HG02973 (cell line): Measurements from ENCODE around the gene SWI5.

Source experiments
- ATAC-seq: cut with Tn5 transposase; IDR thresholded peaks from one replicate; pipeline ENCODE4 v1.9.1; 2021; ENCODE audit warnings: moderate library complexity; ENCODE audit not compliant: unreplicated experiment

SWI5 gene

DNA sequence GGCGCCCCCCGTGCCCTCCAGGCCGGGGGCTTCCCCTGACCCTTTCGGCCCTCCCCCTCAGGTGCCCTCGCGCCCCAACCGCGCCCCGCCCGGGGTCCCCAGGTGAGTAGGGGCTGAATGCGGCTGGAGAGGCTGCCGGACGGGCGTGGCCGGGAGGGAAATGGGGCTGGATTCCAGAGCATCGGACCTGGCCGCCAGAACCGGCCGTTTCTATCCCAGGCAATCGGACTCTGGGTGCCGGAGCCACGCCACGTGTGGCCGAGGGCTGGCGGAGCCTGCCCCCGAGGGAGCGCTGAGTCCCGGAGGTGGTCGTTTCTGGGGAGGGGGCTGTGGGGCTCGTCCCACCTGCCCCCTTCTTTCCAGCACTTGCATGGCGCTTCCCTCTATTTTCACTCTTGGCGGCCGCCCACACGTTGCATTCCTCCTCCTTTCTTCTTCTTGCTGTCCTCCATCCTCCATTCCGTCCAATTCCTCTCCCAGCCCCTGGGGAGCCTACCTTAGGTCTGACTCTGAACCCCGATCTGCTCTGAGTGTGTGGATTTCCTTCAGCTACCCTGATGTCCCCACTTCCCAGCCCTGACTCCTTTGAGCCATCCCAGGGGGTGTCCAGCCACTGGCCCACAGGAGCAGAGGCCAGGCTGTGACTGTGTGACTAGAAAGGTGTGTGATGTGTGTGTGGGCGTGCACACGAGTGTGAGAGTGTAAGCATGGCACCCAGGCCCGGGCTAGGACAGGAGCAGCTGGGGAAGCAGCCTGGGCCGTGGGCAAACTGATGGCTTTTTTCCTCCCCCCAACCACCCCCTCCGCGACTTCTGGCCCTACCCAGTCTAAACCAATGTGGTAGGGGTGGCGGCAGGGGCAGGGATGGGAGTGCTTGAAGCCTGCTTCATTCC is 25.0 kb upstream of the SWI5 start:
- no peak for ATAC-seq

DNA sequence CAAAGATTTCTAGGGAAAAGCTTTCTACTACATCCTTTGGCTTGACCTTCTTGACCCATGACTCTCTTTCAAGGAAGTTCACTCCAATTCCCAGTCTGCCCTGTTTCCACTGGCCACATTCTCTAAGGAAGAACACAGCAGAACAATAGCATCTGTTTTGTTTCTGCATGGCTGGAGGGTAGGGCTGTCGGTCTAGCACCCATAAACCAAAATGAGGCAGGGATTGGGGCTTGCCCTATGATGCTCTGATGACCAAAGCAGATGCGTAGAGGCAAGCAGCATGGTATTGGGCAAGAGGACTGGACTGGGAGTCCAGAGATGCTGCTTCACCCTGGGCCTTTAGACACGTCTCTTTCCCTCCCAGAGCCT is 24.4 kb upstream of the SWI5 start:
- ATAC-seq: no peak

DNA sequence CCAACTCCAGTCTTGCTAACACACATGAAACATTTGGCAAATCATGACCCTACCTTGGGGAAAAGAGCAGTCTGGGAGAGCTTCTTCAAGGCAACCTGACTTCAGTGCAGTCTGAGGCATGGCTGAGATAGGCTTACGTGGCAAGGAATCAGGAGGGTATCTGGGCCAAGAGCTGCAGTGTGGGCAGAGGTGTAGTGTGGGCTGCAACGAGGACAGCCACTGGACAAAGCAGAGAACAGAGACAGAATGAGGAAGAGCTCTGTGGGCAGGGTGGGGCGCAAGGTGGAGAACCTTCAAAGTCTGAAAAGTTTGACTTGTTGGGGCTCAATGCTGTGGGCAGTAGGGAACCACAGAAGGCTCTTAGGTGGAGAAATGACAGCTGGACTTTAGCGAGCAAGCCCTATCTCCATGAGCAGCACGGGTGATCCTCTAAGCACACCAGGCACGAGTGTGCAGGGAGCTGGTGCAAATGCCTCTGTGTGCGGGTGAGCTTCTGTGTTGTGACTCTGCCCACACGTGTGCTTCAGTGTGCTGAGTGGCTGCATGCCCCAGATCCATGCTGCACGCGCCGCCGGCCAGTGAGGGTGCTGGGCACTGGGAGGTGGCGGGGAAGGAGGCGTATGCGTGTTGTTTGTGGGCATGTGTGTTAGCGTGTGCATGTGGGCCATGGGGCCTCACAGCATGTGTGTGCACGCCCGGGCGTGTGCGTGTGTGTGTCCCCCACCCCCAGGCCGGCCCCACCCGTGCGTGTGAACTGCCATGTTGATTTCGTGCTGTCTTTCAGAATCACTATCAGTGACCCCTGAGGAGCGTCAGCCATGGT is 23.5 kb upstream of the SWI5 start:
- no peak for ATAC-seq

DNA sequence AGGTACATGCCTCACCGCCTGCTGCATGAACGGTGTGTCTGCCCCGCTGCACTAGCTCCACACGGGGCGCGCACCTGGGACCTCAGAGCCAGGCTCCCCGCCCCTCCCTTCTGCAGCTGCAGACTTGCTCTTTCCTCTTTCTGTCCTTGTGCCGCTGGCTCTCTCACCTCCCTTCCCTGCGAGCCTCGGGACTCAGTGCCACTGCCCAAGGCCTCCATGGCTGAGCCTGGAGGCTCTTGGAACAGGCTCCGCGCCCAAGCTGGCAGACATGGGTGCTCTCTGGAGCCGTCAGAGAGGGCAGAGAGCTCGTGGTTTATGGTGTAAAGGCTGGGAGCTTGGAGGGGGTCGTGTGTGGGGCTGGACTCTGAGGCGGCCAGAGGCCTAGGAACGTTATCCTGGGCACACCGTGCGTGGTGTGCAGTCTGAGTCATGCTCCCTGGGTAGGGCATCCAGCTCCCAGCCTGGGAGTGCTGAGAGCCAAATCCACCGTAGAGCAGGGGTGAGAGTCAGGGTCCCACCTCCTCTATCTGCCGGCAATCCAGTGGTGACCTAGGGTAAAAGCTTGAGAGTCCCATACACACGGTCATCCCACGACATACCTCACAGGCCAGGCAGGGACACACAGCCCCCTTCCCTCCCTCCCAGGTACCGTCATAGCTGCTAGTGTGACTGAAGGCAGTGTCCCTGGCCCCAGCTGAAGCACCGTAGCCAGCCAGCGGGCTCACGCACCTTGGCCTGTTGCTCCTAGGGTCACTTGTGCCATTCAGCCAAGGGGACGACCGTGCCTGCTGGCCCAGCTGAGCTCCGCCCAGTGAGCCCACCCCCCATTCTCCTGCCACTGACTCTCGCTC is 22.7 kb upstream of the SWI5 start:
- no peak for ATAC-seq

DNA sequence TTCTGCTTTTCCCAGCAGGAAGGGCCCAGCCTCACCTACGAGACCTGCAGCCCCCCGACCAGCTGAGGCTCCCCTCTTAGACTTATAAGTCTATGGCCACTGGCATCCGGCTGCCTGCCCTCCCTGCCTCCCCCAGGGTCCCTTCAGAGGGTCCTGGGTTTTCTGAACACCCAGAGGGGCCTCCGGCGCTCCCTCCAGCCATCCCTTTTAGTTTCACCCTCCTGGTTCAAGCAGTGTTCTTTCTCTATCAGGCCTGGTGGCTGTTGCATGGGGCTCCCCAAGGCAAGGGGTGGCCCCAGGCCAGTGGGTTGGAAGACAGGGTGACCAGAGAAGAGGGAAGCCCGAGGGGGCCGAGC is 22.1 kb upstream of the SWI5 start:
- no peak for ATAC-seq

DNA sequence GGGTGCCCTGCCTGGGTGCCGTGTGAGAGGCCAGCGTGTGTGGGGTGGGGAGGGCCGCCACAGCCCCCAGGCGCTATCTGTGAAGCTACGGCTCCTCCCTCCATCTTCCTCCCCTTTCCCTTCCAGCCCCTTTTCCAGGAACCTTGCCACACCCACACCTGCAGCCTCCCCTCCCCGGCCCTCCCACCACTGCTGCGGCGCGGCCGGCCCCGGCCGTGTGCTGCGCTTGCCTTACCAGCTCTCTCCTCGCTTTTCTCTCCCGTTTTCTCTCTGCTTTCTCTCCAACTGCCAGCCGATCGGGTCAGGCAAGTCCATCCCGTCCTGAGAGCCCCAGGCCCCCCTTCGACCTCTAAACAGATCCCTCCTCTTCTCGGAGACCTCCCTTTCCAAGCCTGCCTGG is 21.7 kb upstream of the SWI5 start:
- no peak for ATAC-seq

DNA sequence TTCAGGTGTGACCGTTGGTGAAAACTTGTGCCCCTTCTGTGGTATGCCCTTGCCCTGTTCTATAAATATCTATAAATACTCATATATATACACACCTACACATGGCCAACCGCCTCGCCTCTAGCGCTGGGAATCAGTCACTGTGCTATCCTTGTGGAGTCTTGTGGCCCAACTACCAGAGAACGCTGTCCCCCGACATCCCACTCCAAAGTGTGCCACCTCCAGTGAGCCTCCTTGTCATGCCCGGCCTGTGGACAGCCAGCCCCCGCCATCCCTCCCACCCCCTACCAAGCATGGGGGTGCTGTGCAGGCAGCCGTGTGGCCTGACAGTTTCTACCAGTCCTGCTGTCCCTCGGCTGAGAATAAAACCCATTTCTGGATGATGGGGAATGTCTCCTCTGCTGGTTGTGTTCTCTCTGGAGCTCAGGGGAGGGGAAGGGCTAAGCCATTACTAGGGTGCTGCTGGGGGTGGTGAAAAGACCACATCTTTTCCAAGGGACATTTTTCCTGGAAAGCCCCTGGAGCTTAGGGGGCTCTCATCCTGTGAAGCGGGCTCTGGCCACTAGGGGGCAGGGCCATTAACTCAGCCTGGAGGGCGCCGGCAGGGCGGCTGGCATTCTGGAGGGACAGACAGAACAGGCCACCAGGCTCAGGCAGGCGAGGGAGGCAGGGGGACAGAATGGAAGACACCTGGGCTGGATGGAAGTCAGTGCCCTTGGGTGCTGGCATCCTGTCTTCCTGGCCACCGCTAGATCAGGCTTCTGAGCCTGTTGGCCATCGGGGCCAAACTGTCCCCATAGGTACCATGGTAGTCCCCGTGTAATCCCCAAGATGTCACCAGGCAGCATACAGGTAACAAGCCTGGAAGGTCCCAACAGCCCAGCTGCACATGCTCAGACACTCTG is 21.0 kb upstream of the SWI5 start:
- ATAC-seq: no peak

DNA sequence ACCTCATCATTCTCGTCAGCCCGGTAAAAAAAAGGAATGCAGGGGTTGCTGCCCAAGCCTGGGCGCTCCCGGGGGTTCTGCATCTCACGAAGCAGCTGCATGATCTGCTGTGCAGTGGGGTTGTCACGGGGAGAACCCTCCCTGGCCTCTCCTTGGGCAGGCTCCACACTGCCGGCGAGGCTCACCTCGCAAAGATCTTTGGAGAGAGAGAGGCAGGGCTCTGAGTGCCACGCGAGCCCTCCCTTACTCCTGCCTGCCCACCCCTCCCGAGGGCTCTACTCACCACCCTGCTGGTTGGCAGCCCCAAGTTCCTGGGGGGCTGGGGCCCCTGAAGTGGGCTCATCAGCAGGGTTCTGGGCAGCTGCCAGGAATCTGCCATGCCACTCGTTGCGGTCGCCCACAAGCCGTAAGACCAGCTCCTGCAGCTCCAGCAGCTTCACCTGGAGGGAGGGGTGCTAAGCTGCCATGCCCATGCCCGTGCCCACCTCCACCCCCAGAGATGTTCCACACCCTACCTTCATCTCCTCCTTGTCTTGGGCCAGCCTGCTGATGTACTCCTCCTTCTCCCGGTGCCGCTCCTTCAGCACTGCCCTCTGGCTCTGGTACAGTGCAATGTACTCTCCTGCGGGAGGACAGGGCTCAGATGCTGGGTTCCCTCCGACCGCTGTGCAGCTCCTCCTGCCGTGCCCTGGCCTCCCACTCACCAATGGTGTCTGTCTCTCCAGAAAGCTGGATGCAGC is 18.8 kb upstream of the SWI5 start:
- ATAC-seq: no peak

DNA sequence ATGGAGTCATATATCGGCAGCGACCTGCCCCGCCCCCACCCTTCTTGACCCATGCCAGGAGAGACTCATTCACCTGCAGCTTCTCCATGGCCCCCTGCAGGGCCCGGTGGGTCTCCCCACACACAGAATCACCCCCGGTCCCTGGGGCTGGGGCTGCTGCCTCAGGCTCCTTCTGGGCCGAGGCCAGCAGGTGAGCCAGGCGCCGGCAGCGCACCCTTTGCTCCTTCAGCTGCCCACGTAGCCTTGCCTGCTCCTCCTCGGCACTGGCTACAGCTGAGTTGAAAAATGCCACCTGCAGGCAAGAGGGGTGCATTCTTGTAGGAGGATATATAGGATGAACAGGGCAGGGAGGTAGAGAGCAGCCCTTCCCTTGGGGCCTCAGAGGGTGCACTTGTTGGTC is 18.2 kb upstream of the SWI5 start:
- no peak for ATAC-seq

DNA sequence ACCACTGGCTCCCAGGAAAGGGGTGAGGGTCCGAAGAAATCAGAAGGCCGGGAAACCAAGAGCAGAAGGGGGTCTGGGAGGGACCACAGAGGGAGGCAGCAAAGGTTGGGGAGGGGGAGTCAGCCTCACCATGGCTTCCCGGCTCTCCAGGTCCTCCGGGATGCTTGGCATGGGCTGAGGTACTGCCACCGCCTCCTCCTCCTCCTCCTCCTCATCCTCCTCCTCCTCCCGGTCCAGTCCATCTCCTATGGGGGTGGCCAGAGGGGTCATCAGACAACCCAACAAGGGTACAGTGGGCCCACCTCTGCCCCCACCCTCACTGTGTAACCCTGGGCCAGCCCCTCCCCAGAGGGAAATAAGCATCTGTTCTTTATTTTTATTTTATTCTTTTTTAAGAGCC is 17.8 kb upstream of the SWI5 start:
- ATAC-seq: no peak

DNA sequence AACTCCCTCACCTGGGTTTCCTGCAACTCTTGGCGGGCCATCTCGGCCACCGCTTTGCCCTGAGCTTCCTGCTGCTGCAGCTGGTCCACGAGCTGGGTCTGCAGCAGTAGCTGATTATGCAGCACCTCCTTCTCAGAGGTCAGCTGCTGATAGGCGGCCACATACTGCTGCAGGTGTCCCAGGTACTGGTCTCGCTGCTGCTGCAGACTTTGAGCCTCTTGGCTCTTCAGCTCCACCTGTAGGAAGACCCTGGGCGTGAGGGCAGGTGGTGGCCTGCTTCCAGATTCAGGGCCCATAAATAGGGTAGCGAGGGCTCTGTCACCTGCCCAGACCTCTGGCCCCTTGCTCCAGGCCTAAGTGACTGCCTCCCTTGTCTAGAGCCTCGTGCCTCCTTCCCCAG is 16.9 kb upstream of the SWI5 start:
- no peak for ATAC-seq

DNA sequence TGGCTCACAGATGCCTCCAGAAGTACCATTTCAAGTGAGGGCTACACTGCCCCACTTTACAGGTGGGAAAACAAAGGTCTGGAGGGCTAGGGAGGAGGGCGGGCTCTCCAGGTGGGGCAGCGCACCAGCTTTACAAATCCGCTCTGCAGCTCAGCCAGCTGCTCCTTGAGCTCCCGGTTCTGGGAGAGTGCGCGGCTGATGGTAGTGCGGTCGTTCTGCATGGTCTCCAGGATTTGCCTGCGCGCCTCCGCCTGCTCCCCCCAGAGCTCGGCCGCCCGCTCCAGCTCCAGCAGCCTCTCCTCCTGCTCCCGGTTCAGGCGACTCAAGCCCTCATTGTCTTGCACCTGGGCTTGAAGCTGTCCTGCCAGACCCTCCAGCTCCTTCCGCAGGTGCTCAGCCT is 15.7 kb upstream of the SWI5 start:
- ATAC-seq: no peak

DNA sequence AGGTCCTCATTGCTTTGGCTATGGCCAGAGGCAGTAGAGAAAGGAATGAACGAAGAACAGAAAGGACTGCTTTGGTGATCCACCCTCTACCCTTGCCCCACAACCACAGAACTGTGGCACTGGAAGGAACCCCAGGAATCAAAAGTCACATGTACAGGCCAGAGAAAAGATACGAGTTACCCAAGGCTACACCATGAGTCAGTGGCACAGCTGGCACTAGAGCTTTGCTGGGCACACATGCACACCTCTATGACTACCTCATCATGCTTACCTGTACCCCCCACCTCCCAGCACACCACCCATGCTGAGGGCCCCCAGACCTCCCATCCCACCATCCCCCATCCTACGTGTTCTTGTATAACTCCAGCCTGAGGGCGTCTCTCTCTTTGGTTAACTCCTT is 13.4 kb upstream of the SWI5 start:
- no peak for ATAC-seq

DNA sequence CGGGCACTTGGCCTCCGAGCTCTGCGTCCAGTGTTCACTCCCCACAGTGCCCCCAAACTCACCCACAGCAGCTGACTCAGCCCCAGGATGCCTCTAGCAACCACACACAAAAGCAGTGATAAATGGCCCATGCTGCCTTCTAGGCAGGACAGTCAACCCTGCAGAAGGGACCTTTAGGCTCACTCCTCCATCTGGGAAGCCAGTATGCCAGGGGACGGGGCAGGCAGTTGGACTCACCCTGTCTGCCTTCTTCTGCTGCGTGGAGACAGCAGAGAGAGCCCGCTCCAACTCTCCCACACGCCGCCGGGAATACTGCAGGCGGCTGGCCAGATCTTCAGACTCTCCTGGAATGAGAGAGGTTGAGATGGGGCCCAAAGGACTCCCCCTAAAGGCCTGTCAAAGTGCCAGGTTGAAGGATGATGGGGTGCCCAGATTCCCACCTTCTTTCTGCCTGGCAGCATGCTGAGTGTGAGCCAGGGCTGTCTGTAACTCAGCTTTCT is 10.7 kb upstream of the SWI5 start:
- ATAC-seq: no peak

DNA sequence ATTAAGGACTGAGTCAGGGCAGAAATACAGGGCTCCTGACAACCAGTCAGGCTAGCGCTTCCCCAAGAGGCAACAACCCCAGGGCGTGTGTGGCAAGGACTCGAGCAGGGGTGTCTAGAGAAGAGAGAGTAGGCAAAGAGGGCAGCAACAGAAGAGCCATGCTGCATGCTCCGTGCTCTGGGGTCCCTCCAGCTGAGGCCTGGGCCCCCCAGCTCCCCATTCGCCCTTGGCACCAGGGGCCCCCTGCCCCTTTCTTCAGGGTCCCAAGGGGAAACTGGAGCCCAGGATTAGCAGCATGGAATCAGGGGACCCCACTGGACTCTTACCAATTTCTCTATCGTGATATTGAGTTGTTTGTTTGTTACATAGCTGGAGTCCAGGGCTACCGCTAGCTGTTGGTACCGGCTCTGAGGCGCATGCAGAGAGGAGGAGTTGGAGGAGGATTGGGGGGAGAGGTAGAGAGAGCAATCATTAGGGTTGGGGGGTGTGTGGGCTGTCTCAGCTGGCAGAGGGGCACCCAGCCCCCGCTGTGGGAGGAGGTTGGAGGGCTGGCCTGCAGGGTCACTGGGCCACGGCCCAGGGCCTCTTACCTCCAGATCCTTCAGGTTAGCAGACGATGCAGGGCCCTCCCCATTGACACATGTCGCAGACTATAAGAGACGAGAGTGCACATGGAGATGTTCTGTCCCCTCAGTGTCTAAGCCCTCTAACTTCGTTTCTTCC is 9.0 kb upstream of the SWI5 start:
- no peak for ATAC-seq

DNA sequence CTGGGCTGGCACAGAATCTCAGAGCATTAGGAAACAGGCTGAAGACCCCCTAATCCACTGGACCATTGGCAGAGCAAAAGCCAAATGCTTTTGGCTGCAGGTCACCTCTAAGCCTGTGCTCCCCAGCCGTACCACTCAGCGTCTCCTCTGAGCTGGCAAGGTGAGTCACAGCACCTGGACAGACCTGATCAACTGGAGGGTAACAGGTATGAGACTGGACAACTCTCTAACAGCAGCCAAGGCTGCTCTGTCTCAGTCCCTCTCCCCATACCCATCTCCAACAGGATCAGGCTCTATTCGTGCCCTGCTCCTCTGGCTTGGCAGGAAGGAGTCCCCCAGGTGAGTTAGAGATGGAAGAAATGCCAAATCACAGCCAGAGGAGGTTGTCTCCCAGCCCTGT is 5.0 kb upstream of the SWI5 start:
- no peak for ATAC-seq

DNA sequence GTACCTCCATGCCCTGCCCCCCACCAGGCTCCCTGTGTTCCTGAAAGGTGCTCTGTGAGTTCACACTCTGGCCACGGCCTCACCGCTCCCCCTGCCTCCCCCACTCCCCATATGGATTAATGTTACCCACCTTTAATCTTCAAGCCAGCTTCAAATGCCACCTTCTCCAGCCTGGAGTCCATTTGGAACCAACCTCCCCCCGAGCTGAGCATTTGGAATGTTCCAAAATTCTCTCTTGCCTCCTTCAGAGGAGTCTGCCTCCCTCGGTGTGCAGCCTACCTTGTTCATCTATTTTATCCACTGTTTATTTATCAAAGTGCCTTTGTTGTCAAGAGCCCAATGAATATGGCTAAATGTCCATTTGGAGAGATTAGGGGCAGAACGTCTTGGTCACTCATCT is 4.6 kb upstream of the SWI5 start:
- no peak for ATAC-seq

DNA sequence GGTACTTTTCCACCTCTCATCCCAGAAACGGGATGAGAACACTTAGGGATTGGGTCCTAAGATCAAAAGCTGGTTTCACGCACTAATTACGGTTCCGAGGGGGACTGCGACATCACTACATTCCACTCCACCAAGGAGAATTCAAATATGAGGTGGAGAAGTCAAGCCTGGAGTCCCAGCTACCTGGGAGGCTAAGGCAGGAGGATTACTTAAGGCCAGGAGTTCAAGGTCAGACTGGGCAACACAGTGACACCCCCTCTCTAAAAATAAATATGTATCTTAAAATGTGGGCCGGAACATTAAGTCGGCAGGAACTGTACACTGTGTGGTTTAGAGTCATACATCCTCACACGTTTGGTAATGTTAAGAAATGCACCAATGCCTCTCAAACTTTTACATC is 1.8 kb upstream of the SWI5 start:
- ATAC-seq: no peak
